Uterus (tissue), 2 donors: ENCODE measurements around the gene MUC20.

Experiments
- CTCF ChIP-seq, 4 experiments: fragments of 200-600 bp in 2 of 4; fragments of 450-650 bp in 2 of 4; sonication (generic) in 2 of 4; IDR thresholded peaks; one replicate each; pipeline ENCODE4 v1.5.1; 2016 to 2019; ENCODE audit warnings: antibody characterized with exemption in 4 of 4, mild to moderate bottlenecking in 2 of 4, moderate library complexity in 1 of 4
- POLR2A ChIP-seq, 2 donors: fragments of 450-650 bp; IDR thresholded peaks; one replicate each; pipeline ENCODE4 v1.6.1; 2016; ENCODE audit warnings: antibody characterized with exemption in 2 of 2, mild to moderate bottlenecking in 1 of 2, moderate library complexity in 1 of 2

- no peak for TF ChIP-seq CTCF (IDR thresholded peaks at IDR 0.05)
- TF ChIP-seq POLR2A (IDR thresholded peaks at IDR 0.05) = no peak
These were observed 27.9 kb downstream of the MUC20 start for GRCh38 chr3:195748661-195749060.
